Measurements from ENCODE around the gene LYST. TPM values are rescaled to one million over a fixed set of nuclear protein-coding genes. Genes with fewer than 3 reads are reported as not detected.
"Not testable (repeated sequence)": the region's sequence is repeated elsewhere in the genome, so short reads cannot be mapped to it uniquely, and the experiment has no call there.

LYST gene
- total and polyA plus RNA-seq, 2 of the 8 experiments (the other 6 are each of a cell fraction or from before 2014, with no cell fraction given), result 0.29 to 0.58 TPM

DNA sequence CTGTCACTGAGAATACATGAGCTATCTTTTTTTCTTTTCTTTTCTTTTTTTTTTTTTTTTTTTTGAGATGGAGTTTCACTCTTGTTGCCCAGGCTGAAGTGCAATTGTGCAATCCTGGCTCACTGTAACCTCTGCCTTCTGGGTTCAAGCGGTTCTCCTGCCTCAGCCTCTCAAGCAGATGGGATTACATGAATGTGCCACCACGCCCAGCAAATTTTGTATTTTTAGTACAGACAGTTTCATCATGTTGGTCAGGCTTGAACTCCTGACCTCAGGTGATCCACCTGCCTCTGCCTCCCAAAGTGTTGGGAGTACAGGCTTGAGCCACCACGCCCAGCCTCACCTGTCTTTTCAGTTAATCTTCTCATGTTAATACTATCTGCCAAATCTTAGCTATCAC lies 112.5 kb downstream of the LYST start:
- WGBS, 2 experiments (ENCODE audit: extremely low coverage in 1 of 2, insufficient coverage in 1 of 2, insufficient read length in 1 of 2, insufficient replicate concordance in 2 of 2, low coverage in 1 of 2, low lambda C conversion rate in 2 of 2, missing lambda C conversion rate in 1 of 2), result 97% methylated on average over 3 of the region's 3 CpGs; no CpG with 5 or more reads in 1 of the 2 experiments
- H3K23me2 ChIP-seq (ENCODE audit: low read depth, low read length); H3K23ac ChIP-seq (ENCODE audit: insufficient read length); H3K79me2 ChIP-seq (ENCODE audit: control insufficient read depth in 1 of 2, insufficient read depth in 2 of 2, low read length in 2 of 2); H3K4me3 ChIP-seq (ENCODE audit: extremely low read depth in 1 of 4, insufficient read depth in 2 of 4, low read depth in 3 of 4, low read length in 4 of 4); H2BK120ac ChIP-seq (replicated peaks; ENCODE audit: low read depth, low read length); DNase-seq (ENCODE audit: low read depth in 1 of 2, low spot score in 2 of 2); POLR2A ChIA-PET (ENCODE audit: partially characterized antibody); H3K79me1 ChIP-seq (ENCODE audit: low read depth, low read length); H3K18ac ChIP-seq (ENCODE audit: extremely low read depth, low read length); H3K36me3 ChIP-seq (ENCODE audit: control insufficient read depth in 2 of 4, insufficient read depth in 4 of 4, low read length in 3 of 4); FAIRE-seq; H3K4ac ChIP-seq (replicated peaks; ENCODE audit: insufficient read length, low read depth, low read length); H2AK5ac ChIP-seq (ENCODE audit: low read depth, low read length); H2BK15ac ChIP-seq (ENCODE audit: low read length); H3K27ac ChIP-seq (ENCODE audit: low read depth, low read length); H4K8ac ChIP-seq (ENCODE audit: extremely low read depth, insufficient read depth, low read length); H3K9ac ChIP-seq (replicated peaks in 1 of 4; ENCODE audit: extremely low read depth in 1 of 4, low read depth in 3 of 4, low read length in 3 of 4); H4K5ac ChIP-seq (ENCODE audit: insufficient read length, low read depth, low read length); H2AFZ ChIP-seq (ENCODE audit: low read length); H3K9me3 ChIP-seq (ENCODE audit: insufficient read depth in 2 of 2, low read depth in 1 of 2, low read length in 1 of 2); H4K20me1 ChIP-seq (replicated peaks in 1 of 2; ENCODE audit: control insufficient read depth in 1 of 2, insufficient read depth in 2 of 2, low read length in 2 of 2); H4K91ac ChIP-seq (replicated peaks; ENCODE audit: insufficient read length, low read length); H3K27me3 ChIP-seq (replicated peaks in 1 of 4; ENCODE audit: control insufficient read depth in 3 of 4, extremely low read depth in 1 of 4, insufficient read depth in 3 of 4, low read length in 3 of 4); H2BK12ac ChIP-seq (ENCODE audit: low read depth, low read length); H2BK5ac ChIP-seq (ENCODE audit: low read depth, low read length); H3K14ac ChIP-seq (ENCODE audit: insufficient read length); H2BK20ac ChIP-seq (ENCODE audit: low read length); H3K4me2 ChIP-seq (ENCODE audit: insufficient read depth in 1 of 2, low read depth in 2 of 2, low read length in 2 of 2); H3K4me1 ChIP-seq (replicated peaks in 1 of 4; ENCODE audit: control insufficient read depth in 3 of 4, insufficient read depth in 4 of 4, low read length in 3 of 4); H3K56ac ChIP-seq (replicated peaks; ENCODE audit: insufficient read length, low read depth, low read length): not testable (repeated sequence)
- peak; percentile 20; the same call in 1 of the 2 replicates for TF ChIP-seq CEBPB (IDR thresholded peaks at IDR 0.05; ENCODE audit: low read depth, low read length)
- CTCF ChIA-PET (ENCODE audit: partially characterized antibody), result interaction anchor here (0.7 to 1.9 kb wide), 4 partner anchors 9 to 49 kb away, joined by 3 to 5 read pairs (median 3); no protein-coding TSS in a partner anchor

Data from H1 (cell line).